ENCODE data around the gene ZNF593OS.

Gene ZNF593OS

GRCh38 chr1:26124418-26125331, 47.0 kb downstream of the ZNF593OS start:
- no peak for DNase-seq

- no peak for DNase-seq
Observed at GRCh38 chr1:26122988-26123973, 48.4 kb downstream of the ZNF593OS start.

GRCh38 chr1:26121854-26122773, 49.5 kb downstream of the ZNF593OS start:
- no peak for DNase-seq

- no peak for DNase-seq
Observed at GRCh38 chr1:26119892-26120608, 51.6 kb downstream of the ZNF593OS start.

All from activated naive CD4-positive, alpha-beta T cell treated with Interleukin-2 at 50 U/mL for 16 hours (primary cell).